Measurements from ENCODE around the gene MAG.

The MAG gene, protein sequence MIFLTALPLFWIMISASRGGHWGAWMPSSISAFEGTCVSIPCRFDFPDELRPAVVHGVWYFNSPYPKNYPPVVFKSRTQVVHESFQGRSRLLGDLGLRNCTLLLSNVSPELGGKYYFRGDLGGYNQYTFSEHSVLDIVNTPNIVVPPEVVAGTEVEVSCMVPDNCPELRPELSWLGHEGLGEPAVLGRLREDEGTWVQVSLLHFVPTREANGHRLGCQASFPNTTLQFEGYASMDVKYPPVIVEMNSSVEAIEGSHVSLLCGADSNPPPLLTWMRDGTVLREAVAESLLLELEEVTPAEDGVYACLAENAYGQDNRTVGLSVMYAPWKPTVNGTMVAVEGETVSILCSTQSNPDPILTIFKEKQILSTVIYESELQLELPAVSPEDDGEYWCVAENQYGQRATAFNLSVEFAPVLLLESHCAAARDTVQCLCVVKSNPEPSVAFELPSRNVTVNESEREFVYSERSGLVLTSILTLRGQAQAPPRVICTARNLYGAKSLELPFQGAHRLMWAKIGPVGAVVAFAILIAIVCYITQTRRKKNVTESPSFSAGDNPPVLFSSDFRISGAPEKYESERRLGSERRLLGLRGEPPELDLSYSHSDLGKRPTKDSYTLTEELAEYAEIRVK

DNA sequence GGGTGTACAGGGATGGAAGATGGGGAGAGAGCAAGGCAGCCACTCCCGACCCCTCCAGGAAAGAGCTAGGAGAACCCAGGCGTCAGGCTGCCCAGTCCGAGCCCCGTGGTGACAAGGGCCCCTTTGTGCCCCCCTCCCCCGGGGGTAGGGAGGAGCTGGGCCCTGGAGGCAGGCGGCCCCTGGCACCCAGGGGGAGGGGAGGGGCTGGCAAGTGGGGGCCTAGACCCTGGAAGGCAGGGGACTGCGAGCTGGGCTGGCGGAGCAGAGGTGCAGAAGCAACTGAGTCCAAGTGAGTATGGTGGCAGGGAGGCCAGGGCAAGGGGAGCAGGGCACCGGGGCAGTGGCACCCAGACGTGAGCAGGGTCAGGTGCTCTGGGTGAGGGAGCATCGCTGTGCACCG, at the start of gene MAG:
TSS of gene MAG (plus strand) at position 246 of the 400 bp plus-strand sequence. CDS start 3,248 bp downstream, outside the sequence.
- no peak for DNase-seq (ENCODE audit: low read depth)

DNA sequence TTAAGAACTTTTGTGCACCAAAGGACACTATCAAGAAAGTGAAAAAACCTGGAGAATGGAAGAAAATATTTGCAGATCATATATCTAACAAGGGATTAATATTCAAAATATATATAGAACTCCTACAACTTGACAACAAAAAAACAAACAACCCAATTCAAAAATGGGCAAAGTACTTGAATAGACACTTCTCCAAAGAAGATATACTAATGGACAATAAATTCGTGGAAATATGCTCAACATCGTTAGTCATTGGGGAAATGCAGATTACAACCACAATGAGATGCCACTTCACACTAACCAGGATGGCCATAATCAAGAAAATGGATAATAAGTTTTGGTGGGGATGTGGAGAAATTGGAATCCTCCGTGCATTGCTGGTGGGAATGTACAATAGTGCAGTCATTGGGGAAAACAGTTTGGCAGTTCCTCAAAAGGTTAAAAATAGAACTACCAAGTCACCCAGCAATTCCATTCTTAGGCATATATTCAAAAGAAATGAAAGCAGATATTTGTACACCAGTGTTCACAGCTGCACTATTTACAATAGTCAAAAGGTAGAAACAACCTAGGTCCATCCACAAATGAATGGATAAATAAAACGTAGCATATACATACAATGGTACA, 45.4 kb upstream of the MAG start:
- DNase-seq (ENCODE audit: low read depth) = no peak

DNA sequence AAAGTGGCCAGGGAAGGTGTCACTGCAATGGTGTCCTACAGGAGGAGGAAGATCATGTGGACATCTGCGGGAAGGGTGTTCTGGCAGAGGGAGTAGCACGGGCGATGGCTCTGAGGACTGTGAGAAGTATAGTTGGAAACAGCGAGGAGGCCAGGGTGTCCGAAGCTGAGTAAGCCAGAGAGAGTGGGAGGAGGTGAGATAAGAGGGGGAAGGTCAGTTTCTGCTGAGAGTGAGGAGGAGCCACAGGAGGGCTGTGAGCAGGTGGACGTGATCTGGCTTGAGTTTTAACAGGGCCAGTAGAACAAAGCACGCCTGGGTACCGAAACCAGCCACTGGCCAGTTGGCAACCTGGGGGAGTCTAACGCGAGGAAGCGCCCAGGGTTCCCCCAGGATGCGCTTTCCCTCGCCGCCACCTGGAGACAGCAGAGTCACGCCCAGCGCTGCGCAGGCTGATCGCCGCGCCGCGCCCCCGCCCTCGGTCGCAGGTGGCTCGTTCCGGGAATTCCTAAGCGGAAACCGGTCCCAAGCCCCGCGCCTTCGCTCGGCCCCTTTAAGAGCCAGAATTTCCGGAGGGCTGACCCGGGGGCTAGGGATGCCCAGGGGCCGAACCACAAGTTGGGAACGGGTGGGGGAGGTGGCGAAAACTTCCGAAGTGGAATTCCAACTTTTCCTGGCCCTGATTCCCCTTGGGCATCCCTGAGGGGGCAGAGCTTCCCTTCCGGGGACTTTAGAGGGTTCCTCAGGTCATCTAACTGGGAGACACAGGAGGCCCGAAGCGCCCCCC, 44.2 kb upstream of the MAG start:
- peak; percentile 38 for DNase-seq (ENCODE audit: low read depth)

DNA sequence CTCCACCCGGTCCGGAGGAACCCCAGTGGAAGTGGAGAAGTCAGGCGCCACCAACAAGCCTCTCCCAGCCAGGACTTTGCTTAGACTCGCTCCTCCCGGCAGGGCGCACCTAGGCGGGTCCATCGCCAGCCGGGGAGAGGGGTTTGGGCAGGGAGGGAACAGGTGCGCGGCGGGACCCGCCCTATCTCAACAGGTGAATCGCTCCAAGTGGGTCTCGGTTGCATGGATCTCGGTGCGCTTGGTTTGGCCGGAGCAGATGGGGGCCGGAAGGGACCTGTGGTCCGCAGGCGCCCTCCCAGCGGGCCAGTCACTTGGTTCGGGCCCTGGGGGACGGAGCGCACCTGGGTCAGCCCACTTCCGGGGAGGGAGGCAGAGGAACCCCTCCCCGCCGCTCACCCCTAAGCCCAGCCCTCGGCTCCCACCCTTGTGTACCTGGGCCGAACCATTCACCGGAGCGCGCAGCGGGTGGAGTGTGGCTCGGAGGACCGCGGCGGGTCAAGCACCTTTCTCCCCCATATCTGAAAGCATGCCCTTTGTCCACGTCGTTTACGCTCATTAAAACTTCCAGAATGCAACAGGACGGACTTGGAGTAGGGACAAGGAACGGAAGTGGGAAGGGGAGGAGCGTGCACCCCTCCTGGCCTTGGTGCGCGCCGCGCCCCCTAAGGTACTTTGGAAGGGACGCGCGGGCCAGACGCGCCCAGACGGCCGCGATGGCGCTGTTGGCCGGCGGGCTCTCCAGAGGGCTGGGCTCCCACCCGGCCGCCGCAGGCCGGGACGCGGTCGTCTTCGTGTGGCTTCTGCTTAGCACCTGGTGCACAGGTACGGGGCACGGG, 43.4 kb upstream of the MAG start, which contains the start of gene LSR:
TSS of gene LSR (plus strand) at position 693 of the 836 bp plus-strand sequence. CDS start at position 714, 21 bp downstream.
- peak; percentile 61 for DNase-seq (ENCODE audit: low read depth)

DNA sequence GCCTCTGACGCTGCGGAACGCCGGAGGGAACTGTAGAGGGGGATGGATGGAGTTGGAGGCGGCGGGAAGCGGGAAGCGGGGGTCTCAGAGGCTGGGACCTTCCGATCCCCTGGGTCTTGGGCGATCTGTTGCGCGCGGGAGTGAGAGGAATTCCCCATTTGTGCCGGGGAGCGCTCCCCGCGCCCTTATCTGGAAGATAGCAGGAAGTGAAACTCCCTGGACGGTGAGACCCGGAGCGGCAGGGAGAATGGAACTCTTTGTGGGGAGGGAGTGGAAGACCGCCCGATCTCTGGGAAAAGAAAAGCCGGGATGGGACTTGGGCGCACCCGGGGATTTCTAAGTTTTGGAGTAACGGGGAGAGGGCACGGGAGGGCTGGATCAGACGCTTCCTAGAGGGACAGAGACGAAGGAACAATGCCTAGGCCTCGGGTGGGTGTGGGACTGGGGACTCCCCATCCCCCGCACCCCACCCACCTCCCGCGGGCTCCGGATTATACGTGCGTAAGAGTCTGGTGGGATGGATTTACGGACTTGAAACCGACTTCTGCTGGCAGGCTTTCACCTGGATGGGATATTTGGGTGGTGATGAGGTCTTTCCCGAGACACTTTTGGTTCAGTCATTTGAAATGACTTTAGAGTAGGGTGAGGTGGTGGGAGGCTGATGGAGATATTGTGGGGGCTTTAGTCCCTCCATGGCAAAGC, 42.7 kb upstream of the MAG start:
- no peak for DNase-seq (ENCODE audit: low read depth)

DNA sequence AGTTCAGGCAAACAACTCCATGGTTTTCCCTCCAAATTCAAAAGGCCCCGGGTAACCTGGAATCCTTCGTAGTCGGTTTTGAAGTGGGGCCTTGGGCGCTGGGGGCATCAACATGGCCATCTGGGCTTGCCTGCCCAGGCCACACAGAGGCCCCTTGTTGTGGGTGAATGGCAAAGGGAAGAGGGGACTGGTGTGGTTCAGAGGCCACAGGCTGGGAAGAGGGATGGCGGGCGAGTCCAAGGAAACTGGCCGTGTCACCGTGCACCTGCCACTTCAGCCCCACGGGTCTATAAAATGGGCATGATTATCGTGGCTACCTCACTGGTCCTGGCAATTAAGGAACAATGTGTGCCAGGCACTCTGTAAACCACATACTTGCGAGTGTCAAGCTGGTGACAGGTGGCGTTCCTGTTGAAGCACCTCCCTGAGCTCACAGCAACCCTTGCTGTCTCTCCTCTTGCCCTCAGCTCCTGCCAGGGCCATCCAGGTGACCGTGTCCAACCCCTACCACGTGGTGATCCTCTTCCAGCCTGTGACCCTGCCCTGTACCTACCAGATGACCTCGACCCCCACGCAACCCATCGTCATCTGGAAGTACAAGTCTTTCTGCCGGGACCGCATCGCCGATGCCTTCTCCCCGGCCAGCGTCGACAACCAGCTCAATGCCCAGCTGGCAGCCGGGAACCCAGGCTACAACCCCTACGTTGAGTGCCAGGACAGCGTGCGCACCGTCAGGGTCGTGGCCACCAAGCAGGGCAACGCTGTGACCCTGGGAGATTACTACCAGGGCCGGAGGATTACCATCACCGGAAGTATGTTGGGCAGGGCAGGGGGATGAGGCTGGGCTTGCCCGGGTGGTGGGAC, 41.9 kb upstream of the MAG start:
- no peak for DNase-seq (ENCODE audit: low read depth)

DNA sequence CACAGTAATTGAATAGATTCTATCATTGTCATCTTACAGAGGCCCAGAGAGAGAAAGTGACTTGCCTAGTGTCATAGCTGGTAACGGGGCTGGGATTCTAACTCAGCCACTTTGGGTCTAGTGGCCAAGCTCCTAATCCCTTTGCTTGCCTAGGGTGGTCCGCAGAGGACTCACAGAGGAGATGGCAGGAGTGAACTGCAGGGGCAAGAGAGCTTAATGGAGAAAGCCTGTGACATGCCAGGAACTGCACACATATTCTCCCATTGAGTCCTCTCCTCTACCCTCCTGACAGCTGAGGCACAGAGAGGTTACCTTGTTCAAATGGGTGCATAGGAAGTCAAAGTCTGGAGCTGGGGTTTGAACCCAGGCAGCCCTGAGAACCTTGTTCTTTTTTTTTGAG, 40.5 kb upstream of the MAG start:
- DNase-seq (ENCODE audit: low read depth) = no peak

DNA sequence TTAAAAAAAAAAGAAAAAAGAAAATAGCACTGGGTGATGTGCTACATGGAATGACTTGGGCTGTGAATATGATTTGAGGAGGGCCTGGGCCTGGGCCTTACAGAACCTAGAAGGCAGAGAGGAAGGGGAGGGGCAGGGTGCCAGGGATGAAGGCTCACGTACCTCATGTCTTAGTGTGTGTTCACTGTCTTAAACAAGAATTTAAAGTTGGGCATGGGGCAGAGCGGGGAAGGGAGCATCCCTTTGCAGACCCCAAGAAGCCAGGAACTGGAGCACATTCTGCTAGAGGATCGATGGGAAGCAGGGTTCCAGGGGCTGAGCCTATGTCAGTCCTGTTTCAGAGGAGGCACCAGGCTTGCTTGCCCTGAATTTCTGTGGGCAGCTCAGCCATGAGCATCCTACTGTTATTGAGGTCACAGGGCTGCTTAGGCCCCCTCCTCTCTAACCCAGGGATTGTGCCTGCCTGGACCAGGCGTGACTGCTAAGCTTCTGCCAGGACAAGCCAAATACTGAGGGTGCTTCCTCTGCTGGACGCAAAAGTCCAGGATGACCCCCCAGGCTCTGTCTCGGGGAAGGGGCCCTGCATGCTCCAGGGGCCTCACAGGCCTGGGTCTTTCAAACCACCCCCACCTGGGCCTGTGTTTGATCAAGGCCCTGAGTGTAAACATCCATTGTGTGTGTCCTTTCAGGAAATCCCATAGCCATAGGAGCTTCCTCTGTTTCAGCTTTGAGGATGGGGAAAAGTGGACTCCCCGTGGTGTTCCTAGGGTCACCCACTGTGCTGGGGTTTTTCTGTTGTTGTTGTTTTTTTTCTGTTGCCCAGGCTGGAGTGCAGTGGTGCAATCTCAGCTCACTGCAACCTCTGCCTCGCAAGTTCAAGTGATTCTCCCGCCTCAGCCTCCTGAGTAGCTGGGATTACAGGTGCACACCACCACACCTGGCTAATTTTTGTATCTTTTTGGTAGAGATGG, 38.4 kb upstream of the MAG start:
- DNase-seq (ENCODE audit: low read depth) = no peak

DNA sequence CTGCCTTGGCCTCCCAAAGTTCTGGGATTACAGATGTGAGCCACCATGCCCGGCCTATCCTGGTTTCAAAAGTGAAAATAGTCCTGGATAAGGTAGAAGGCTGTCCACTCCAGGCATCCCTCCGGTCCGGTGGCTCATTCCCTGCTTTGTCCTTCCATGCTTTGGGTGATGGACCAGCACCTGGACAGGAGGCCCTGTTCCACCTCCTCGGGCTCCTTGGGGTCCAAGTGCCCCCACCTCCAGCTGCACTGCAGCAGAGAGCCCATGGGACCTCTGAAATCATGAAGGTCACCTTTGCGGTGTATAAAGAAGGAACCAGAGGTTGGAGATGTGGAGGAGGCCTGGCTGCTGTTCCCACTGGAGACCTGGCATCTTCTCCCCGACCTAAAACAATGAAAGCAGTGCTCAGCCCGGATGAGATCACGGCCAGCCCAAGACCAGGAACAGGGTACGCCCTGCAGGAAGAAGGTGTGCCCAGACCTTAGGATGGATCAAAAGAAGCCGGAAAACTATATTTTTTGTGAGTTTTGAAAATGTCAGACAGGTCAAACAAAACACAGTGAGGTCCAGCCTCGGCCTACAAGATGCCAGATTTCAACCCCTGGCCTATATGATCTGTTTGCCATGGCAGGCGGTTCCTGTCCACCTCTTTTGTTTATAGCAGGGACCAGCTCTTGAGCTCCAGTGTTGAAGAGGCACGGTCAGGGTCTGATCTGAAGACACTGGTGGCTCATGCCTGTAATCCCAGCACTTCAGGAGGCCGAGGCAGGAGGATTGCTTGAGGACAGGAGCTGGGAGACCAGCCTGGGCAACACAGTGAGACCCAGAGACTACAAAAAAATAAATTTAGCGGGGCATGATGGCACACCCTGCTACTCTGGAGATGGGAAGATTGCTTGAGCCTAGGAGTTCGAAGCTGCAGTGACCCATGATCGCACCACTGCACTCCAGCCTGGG, 37.3 kb upstream of the MAG start:
- DNase-seq (ENCODE audit: low read depth) = no peak

DNA sequence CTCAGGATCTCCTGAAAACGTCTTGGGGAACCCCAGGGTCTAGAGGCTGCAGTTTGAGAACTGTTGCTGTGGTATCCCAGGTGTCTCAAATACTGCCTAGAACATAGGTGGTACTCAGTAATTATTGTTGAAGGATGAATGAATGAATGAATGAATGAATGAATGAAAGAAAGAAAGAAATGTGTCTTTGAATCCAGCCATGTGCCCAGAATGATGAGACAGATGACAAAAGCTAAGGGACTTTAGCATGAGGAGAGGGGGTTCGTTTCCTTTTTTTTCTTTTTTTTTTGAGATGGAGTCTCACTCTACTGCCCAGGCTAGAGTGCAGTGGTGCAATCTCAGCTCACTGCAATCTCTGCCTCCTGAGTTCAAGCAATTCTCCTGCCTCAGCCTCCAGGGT, 35.4 kb upstream of the MAG start:
- DNase-seq (ENCODE audit: low read depth) = no peak

DNA sequence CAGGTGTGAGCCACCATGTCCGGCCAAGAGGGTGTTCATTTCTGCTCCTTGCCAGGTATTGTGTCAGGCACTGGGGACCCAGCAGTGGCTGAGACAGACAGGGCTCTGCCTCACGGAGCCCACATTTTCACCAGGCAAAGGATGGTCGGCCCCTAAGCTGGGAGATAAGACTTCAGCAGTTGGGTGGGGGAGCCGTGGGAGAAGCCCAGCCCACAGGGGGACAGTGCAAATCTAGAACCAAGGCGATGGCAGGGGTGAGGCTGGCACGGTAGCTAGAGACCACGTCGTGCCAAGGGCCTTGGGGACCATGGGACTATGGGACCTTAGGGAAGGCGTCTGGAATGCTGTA, 34.9 kb upstream of the MAG start:
- DNase-seq (ENCODE audit: low read depth) = no peak

DNA sequence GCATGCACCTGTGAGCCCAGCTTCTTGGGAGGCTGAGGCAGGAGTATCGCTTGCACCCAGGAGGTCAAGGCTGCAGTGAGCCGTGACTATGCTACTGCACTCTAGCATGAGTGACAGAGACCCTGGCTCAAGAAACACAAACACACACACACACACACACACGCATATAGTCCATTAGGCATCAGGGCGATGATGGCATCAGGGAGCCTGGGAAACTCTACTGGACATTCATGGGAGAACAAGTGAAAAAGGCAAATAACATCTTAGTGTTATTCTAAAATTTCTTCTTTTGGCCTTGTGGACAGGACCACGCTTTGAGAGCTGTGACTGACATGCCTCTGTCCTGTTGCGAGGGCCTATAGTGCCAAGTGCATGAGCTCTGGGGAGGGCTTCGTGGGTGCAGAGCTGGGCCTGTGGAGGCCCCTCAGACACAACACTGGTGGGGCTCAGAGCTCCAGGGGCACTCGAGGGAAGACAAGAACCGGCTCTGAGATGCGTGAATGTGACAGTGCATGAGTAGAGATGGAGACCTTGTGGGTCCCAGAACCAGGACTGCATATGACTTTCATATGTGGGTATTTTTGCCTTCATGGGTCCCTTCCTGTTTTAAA, 31.2 kb upstream of the MAG start:
- DNase-seq (ENCODE audit: low read depth) = no peak

DNA sequence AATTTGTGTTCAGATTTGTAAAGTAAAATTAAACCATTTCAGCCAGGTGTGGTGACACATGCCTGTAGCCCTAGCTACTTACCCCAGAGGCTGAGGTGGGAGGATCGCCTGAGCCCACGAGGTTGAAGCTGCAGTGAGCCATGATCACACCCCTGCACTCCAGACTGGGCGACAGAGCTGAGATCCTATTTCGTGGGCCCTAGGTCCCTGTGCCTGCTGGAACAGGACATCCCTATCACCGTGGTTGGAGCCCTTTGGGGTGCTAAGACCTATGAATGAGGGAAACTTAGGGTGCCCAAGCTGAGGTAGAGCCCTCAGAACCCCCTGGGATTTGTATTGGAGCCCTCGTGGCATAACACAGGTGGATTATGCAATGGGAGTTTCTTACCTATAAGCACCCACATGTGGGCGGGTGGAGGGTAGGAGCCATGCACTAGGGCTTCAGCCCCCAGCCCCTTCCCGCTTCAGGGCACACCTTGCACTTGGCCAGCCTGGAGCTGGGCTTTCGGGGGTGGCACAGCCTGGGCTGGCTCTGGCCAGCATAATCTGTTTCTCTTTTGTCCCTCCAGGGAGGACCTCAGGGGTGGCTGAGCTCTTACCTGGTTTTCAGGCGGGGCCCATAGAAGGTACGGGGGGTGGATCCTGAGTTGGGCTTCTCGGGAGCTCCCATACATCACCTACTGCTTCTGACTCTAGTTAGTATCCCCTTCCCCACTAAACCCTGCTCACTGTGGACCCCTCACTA, 30.4 kb upstream of the MAG start:
- DNase-seq (ENCODE audit: low read depth) = no peak

DNA sequence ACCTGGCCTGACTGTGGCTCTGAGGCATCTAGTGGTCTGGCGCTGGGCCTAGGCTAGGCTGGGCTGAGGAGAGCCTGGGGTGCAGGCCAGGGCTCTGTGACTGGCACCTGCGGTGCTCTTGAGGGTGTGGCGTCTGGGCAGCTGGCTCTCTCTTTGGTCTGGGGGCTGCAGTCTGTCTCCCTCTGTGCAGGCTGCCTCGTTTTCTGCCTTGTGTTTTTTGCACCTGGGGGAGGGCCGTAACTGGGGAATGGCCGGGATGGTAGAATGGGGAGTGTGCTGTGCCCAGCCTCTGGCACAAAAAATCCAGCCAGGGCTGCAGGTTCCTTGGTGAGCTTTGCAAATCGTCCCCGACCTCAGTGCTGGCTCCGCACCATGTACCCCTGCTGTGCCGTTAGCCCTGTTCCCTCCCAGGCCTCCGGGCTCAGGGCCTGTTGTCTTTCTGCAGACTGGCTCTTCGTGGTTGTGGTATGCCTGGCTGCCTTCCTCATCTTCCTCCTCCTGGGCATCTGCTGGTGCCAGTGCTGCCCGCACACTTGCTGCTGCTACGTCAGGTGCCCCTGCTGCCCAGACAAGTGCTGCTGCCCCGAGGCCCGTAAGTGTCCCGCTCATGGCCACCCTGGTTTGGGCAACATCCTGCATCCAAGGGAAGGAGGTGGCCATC, 29.7 kb upstream of the MAG start:
- DNase-seq (ENCODE audit: low read depth) = no peak

DNA sequence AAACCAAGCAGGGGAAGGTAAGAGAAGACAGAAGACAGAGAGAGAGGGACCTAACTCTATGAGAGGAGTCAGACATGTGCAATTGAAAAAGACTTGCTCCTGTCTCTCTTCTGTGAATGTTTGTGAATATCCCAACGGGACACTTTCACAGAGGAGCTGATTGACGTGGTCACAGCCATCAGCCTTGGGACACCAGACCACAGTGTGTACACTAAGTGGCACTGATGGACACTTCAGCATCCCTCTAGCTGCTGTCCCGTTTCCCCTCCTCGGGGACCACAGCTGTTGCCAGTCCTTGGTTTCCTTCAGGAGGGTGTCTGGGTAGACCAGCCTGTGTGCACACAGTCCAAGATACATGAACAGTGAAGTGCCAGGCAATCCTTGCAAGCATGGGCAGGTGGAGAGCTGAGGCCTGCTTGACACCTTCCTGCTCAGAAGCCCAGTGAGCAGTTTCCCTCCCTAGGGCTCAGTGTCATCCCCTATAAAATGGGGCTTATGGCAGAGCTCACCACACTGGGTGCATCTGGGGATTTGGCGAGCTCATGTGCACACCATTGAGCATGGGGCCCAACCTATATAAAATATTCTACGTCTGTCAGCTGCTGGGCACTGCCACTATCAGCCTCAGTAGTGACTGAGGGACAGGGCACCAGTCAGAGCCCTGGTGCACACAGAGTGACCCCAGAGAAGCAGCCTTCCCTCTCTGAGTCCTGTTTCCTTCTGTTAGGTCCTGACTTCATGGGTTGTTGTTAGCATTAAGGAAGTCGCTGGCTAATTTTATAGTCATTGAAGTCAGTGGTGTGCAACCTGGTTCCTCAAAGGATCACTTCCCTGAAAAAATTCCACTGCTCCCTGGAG, 27.5 kb upstream of the MAG start:
- no peak for DNase-seq (ENCODE audit: low read depth)
